ENCODE results near the gene TMTC4.
"Not testable (repeated sequence)": the region's sequence is repeated elsewhere in the genome, so short reads cannot be mapped to it uniquely, and the experiment has no call there.

Gene TMTC4

DNA sequence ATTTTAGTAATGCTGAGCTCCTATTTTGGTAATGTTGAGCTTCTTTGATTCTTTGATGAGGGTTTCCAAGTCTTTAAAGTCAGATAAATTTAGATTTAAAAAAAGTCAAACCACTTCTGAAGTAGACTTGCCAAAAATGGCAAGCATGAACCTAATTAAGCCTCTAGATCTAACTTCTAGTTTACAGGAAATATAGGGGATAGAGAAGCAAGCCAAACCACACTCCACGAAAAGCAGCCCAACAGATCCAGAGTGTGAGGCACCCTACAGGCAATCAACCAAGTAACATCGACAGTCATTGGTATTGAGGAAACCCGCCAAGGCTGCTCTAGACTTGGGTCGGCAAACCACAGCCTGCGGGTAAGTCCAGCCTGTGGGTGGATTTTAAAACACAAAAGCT lies 89.7 kb downstream of the TMTC4 start:
- TF ChIP-seq, protein P1, sequence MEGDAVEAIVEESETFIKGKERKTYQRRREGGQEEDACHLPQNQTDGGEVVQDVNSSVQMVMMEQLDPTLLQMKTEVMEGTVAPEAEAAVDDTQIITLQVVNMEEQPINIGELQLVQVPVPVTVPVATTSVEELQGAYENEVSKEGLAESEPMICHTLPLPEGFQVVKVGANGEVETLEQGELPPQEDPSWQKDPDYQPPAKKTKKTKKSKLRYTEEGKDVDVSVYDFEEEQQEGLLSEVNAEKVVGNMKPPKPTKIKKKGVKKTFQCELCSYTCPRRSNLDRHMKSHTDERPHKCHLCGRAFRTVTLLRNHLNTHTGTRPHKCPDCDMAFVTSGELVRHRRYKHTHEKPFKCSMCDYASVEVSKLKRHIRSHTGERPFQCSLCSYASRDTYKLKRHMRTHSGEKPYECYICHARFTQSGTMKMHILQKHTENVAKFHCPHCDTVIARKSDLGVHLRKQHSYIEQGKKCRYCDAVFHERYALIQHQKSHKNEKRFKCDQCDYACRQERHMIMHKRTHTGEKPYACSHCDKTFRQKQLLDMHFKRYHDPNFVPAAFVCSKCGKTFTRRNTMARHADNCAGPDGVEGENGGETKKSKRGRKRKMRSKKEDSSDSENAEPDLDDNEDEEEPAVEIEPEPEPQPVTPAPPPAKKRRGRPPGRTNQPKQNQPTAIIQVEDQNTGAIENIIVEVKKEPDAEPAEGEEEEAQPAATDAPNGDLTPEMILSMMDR (IDR thresholded peaks at IDR 0.05; ENCODE audit: low read depth, low read length), result no peak
- DNase-seq (ENCODE audit: low read depth, low spot score), result peak; percentile 53
- in situ Hi-C loops (cut with HindIII; ENCODE audit: low sequenced_read_pairs), result no loop called here
- no peak overlapping the region for H3K4me3 ChIP-seq (ENCODE audit: low read depth, low read length)

DNA sequence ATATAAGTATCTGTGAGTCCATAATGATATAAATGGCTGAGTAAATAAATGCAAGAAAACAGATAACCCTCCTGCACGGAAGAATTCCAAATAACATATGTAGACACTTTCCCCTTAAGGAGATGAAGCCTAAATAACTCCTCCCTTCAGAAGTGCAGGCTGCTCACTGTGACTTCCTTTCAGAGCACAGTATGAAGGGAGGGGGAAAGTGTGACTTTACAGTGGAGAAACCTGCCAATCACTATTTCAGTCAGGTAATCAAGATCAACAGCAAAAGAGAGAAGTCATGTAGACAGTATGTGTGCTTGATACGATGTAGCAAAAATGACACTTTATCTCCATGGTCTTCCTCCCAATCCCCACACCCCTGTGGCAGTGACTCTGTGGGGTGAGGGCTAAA lies 93.1 kb downstream of the TMTC4 start:
- in situ Hi-C loops (cut with HindIII; ENCODE audit: low sequenced_read_pairs), result no loop called here
- no peak for DNase-seq (ENCODE audit: low read depth, low spot score)
- TF ChIP-seq, protein P1 (IDR thresholded peaks at IDR 0.05; ENCODE audit: low read depth, low read length), result no peak
- no peak overlapping the region for H3K4me3 ChIP-seq (ENCODE audit: low read depth, low read length)

DNA sequence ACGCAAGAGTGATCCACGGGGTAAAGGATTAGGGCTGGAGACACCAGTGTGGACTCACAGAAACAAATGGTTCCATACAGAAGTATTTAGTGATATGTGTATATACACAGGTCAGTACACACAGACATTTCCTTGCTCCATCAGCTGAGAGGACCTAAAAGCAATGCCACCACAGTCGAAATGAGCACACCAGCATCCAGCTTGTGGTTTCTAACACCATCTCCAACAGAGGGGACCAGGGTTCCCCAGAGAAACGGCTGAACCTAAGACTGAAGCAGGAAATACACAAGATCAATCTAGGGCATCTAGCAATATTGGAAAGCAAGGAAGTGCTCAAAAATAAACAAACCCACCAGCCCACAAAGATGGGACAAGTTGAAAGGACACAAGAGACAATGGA lies 93.6 kb downstream of the TMTC4 start:
- no peak for DNase-seq (ENCODE audit: low read depth, low spot score)
- TF ChIP-seq, protein P1 (IDR thresholded peaks at IDR 0.05; ENCODE audit: low read depth, low read length), result no peak
- in situ Hi-C loops (cut with HindIII; ENCODE audit: low sequenced_read_pairs), result no loop called here
- no peak overlapping the region for H3K4me3 ChIP-seq (ENCODE audit: low read depth, low read length)

DNA sequence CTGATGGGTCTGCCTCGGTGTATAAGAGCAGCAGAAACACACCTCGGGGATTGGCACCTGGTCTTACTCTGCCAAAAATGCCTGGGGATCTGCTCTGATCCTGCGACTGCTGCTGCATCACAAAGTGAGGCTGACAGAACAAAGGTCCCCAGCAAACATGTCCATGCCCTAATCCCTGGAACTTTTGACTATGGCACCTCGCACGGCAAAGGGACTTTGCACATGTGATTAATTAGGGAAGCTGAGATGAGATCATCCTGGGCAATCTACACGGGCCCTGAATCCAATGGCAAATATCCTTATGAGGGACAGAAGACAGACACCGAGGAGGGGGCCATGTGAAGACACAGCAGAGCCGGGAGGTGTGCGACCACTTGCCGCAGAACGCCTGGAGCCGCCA lies 94.5 kb downstream of the TMTC4 start:
- in situ Hi-C loops (cut with HindIII; ENCODE audit: low sequenced_read_pairs), result no loop called here
- TF ChIP-seq, protein P1 (IDR thresholded peaks at IDR 0.05; ENCODE audit: low read depth, low read length), result no peak
- no peak for DNase-seq (ENCODE audit: low read depth, low spot score)
- H3K4me3 ChIP-seq (ENCODE audit: low read depth, low read length), result no peak overlapping the region

DNA sequence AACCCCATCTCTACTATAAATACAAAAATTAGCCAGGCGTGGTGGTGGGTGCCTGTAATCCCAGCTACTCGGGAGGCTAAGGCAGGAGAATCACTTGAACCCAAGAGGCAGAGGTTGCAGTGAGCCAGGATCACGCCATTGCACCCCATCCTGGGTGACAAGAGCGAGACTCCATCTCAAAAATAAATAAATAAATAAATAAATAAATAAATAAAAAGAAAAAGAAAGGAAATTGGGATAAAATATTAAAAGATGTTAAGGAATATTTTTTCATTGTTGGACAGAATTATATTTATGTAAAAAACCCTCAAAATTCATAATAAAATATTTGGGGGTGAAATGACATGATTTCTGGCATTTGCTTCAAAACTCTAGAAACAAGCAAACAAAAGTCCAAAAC lies 97.4 kb downstream of the TMTC4 start:
- H3K4me3 ChIP-seq (ENCODE audit: low read depth, low read length); DNase-seq (ENCODE audit: low read depth, low spot score); in situ Hi-C loops (cut with HindIII; ENCODE audit: low sequenced_read_pairs): not testable (repeated sequence)

DNA sequence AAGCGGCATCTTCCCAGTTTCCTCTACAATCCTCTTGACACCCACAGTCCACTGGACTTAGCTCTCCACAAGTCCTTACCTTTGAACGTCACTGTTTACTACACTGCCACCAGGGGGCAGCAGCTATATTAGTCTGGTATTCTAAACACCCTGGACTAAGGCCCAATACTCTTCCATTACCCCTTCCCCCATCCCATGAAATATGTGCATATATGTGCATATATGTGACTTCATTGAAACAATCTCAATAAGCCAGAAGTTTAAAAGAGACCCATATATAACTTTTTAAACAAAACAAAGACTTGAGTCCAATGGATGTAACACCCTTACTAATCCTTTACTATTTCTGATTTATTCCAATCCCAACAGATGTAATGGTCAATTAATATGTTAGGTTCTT lies 101.5 kb downstream of the TMTC4 start:
- peak; percentile 78 for DNase-seq (ENCODE audit: low read depth, low spot score)
- in situ Hi-C loops (cut with HindIII; ENCODE audit: low sequenced_read_pairs), result no loop called here
- TF ChIP-seq, protein P1 (IDR thresholded peaks at IDR 0.05; ENCODE audit: low read depth, low read length), result peak; percentile 72
- H3K4me3 ChIP-seq (ENCODE audit: low read depth, low read length), result no peak overlapping the region

DNA sequence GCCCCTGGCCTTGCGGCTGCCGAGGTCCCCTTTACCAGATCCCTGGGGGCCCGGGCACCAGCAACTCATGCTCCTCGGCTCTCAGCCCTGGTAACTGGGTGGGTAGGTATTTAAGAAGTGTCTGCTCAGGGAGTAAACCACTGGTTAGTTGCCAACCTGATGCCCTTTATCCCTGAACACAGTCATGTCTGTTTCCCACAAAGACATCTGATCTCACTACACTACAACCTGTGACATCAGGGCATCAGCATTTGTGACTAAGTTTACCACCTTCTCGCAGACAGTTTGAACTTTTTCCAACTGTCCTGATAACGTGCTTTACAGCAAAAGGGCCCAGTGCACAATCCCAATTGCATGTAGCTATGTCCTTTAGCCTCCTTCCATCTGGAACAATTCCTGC lies 108.1 kb downstream of the TMTC4 start:
- TF ChIP-seq, protein P1 (IDR thresholded peaks at IDR 0.05; ENCODE audit: low read depth, low read length), result no peak
- H3K4me3 ChIP-seq (ENCODE audit: low read depth, low read length), result no peak overlapping the region
- DNase-seq (ENCODE audit: low read depth, low spot score), result no peak
- in situ Hi-C loops (cut with HindIII; ENCODE audit: low sequenced_read_pairs), result no loop called here
